Endodermal cell (in vitro differentiated cells): ENCODE data around the gene JADE3. TPM values are rescaled to one million over a fixed set of nuclear protein-coding genes. Genes with fewer than 3 reads are reported as not detected.

Experiments used
- DNase-seq: peaks from one replicate; pipeline ENCODE4 v3.0.0-alpha.2; 2017
- H3K27ac ChIP-seq: 2 replicates; pipeline ENCODE4 v1.5.1; 2013; ENCODE audit warnings: mild to moderate bottlenecking, low read depth, low read length, moderate library complexity
- H3K27me3 ChIP-seq: 2 replicates; pipeline ENCODE4 v1.6.1; 2013; ENCODE audit warnings: mild to moderate bottlenecking, low read length, moderate library complexity; ENCODE audit not compliant: insufficient read depth, control insufficient read depth, poor library complexity, severe bottlenecking
- H3K36me3 ChIP-seq: 2 replicates; pipeline ENCODE4 v1.7.0; 2013; ENCODE audit warnings: mild to moderate bottlenecking, low read length, moderate library complexity; ENCODE audit not compliant: control insufficient read depth, insufficient read depth
- H3K4me1 ChIP-seq: one replicate; pipeline ENCODE4 v1.7.0; 2013; ENCODE audit warnings: low read length; ENCODE audit not compliant: control insufficient read depth, insufficient read depth
- H3K4me3 ChIP-seq: 2 replicates; pipeline ENCODE4 v1.5.1; 2013; ENCODE audit warnings: mild to moderate bottlenecking, low read length, moderate library complexity
- H3K9ac ChIP-seq: 2 replicates; pipeline ENCODE4 v1.6.1; 2013; ENCODE audit warnings: mild to moderate bottlenecking, low read length, moderate library complexity; ENCODE audit not compliant: poor library complexity, severe bottlenecking; ENCODE audit errors: extremely low read depth
- H3K9me3 ChIP-seq: 2 replicates; pipeline ENCODE4 v1.6.1; 2013; ENCODE audit warnings: mild to moderate bottlenecking, low read length, moderate library complexity; ENCODE audit not compliant: control insufficient read depth
- H3K27ac Mint-ChIP-seq: 2 replicates; pipeline ENCODE4 v1.8.0; 2020; ENCODE audit warnings: mixed read lengths
- H3K27me3 Mint-ChIP-seq: 2 replicates; pipeline ENCODE4 v1.8.0; 2021; ENCODE audit warnings: mild to moderate bottlenecking, mixed read lengths; ENCODE audit not compliant: insufficient read depth
- H3K36me3 Mint-ChIP-seq: 2 replicates; pipeline ENCODE4 v1.8.0; 2020; ENCODE audit warnings: low read depth, mixed read lengths
- H3K4me1 Mint-ChIP-seq: 2 replicates; pipeline ENCODE4 v1.8.0; 2020; ENCODE audit warnings: mixed read lengths
- H3K4me3 Mint-ChIP-seq: 2 replicates; pipeline ENCODE4 v1.8.0; 2020; ENCODE audit warnings: mild to moderate bottlenecking, moderate library complexity, mixed read lengths
- H3K9me3 Mint-ChIP-seq: 2 replicates; pipeline ENCODE4 v1.8.0; 2020; ENCODE audit warnings: mild to moderate bottlenecking, mixed read lengths
- CTCF ChIP-seq: fragments of 200-600 bp; sonication (generic); conservative IDR thresholded peaks from 2 replicates; pipeline ENCODE4 v1.5.0; 2021; ENCODE audit warnings: antibody characterized with exemption, mild to moderate bottlenecking
- WGBS, 2 experiments: methylation state at CpG; one replicate each; pipeline versions ENCODE4 v1.1.5 to v1.1.7; 2013; ENCODE audit warnings: missing lambda C conversion rate in 2 of 2, mixed read lengths in 1 of 2; ENCODE audit not compliant: insufficient coverage in 1 of 2, insufficient read length in 1 of 2; 5-methylcytosine and 5-hydroxymethylcytosine counted together
- total RNA-seq, 2 donors: library from RNA; stranded (reverse); fragmentation: NEBNext Ultra II Directional in 1 of 2; extraction: Animal tissue kit (Norgen Biotek cat#: 25700) in 1 of 2; gene quantifications; 2 replicates in 1 of 2; 3 replicates in 1 of 2; pipeline ENCODE4 v1.2.1, GENCODE V29; 2021

The JADE3 gene
- total RNA-seq, 2 donors from 2014 or later = 26.4 to 31.3 TPM

DNA sequence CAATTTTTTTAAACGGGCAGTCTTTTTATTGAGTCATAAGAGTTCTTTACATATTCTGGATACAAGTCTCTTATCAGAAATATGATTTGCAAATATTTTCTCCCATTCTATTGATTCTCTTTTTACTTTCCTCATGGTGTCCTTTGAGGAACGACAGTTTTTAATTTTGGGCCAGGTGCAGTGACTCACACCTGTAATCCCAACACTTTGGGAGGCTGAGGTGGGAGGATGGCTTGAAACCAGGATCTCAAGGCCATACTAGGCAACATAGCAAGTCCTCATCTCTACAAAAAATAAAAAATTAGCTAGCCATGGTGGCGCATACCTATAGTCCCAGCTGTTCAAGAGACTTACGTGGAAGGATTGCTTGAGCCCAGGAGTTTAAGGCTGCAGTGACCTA lies 99.9 kb downstream of the JADE3 start:
- Histone ChIP-seq H3K27ac (no peak overlapping the region), H3K9ac (no peak overlapping the region), H3K4me1 (no peaks in the 10 kb centered on the region), H3K9me3 (no peaks in the 10 kb centered on the region), H3K4me3 (no peak overlapping the region), H3K27me3 (no peaks in the 10 kb centered on the region), H3K36me3 (no peaks in the 10 kb centered on the region)
- Mint-ChIP-seq H3K27me3 (no peaks in the 10 kb centered on the region), H3K36me3 (peaks cover 7% of the 10 kb centered on the region), H3K4me1 (no peaks in the 10 kb centered on the region), H3K4me3 (no peak overlapping the region), H3K9me3 (peaks cover 35% of the 10 kb centered on the region), H3K27ac (no peak overlapping the region)
- no peak for TF ChIP-seq CTCF
- WGBS, 2 experiments = 89 to 100% methylated on average over 2 to 3 of the region's 4 CpGs
- DNase-seq = no peak

- Mint-ChIP-seq H3K27me3 (no peaks in the 10 kb centered on the region), H3K27ac (no peak overlapping the region), H3K4me3 (no peak overlapping the region), H3K36me3 (peaks cover 17% of the 10 kb centered on the region), H3K4me1 (no peaks in the 10 kb centered on the region), H3K9me3 (peaks cover 41% of the 10 kb centered on the region)
- H3K9me3 ChIP-seq = no peaks in the 10 kb centered on the region
- H3K27me3 ChIP-seq = no peaks in the 10 kb centered on the region
- no peak overlapping the region for H3K9ac ChIP-seq
- H3K36me3 ChIP-seq = peaks cover 5% of the 10 kb centered on the region
- no peak for TF ChIP-seq CTCF
- no peaks in the 10 kb centered on the region for H3K4me1 ChIP-seq
- H3K27ac ChIP-seq = no peak overlapping the region
- no peak overlapping the region for H3K4me3 ChIP-seq
- no peak for DNase-seq
These were observed 114.0 kb downstream of the JADE3 start for GRCh38 chrX:47026198-47026597.

GRCh38 chrX:47030339-47030738 lies 118.1 kb downstream of the JADE3 start:
- Mint-ChIP-seq H3K4me3 (no peak overlapping the region), H3K9me3 (peaks cover 47% of the 10 kb centered on the region), H3K27me3 (no peaks in the 10 kb centered on the region), H3K4me1 (peaks cover 3% of the 10 kb centered on the region), H3K36me3 (peaks cover 16% of the 10 kb centered on the region), H3K27ac (no peak overlapping the region)
- Histone ChIP-seq H3K36me3 (peaks cover 12% of the 10 kb centered on the region), H3K27me3 (no peaks in the 10 kb centered on the region), H3K4me1 (no peaks in the 10 kb centered on the region), H3K9me3 (no peaks in the 10 kb centered on the region), H3K27ac (no peak overlapping the region), H3K4me3 (no peak overlapping the region), H3K9ac (no peak overlapping the region)
- TF ChIP-seq CTCF = peak; percentile 82
- no peak for DNase-seq
